NCI-H345 (cell line): ENCODE measurements around the gene CRIP1.

Source experiments
- DNase-seq: peaks from one replicate; lab custom pipeline; 2025; lab: John Stamatoyannopoulos, UW

Gene CRIP1

DNA sequence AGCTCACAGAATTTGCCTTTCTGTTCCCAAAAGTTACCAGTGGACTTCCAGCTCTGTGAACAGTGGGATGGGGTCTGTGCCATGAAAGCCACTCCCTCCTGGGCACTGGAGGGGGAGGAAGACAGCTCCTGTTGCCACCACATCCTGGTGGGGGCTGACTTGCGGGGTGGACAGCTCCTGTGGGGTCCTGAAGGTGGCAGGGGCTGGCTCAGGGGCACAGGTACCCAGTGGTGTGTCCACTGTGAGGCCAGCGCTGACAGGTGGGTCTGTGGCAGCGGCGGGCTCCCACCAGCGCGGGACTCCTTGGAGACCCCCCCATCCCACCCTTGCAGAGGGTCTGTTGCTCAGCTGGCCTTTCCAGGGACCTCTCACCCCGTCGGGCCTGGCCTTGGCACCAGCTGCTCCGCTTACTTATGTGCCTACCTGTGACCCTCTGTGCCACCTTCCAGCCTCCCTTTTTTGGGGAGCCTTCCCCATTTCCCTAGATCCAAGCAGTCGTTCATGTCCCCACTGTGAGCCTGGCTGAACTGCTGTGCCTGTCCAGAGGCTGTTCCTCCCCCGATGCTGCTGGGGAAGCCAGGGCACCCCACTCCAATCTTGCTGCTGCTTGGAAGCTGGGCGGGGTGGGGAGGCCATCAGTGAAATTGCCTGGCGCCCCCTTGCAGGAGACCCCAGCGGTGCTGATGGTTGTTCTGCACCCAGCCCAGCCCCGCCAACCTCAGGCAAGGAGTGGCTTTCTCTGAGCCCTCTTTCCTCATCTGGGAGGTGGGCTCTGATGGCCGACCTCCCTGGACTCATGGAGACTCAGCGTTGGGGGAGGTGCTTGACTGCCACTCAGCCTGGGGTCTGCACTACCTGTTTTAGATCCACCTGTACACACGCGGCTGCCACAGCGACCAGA is 6.5 kb downstream of the CRIP1 start:
- DNase-seq, result no peak

DNA sequence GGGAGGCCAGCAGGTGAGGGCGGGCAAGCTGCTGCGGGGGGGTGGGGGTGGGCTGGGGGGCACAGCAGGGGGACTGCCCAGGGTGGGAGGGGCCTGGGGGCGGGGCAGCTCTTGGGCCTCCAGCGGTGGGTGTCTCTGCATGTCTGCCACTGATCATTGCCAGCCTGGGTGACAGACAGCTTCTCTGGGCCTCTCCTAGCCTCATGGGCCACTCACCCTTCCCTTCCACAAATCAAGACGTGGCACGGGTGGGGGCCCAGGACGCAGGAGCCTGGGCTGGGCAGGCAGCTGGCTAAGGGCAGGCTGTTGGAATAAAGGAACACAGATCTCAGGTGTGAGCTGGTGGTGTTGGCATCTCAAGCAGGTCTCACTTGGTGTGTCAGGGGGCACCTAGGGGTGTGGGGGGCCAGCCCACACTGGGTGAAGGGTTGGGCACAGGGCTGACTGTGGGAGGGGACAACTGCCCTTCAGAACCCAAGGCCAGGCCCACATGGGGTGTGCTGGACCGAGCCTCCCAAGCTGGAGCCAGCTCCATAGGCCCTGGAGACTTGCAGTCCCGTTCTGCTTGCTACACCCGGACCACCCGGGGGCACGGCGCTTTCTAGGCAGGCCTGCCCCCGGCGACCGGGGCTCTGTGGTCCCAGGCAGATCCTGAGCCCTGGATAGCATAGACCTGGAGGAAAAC is 7.4 kb downstream of the CRIP1 start:
- no peak for DNase-seq

DNA sequence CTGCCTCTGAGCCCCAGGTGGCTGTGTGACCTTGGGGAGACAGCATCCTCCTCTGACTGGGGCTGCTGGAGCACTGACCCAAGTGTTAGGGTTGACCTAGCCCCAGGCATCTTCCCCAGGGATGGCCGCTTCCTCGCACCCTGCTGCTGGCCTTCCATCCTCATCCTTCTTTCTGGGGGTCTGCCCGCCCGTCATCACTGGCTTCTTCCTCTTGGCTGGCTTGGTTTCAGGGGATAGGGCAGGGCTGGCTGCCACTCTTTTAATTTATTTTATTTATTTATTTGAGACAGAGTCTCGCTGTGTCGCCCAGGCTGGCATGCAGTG is 7.9 kb downstream of the CRIP1 start:
- no peak for DNase-seq

DNA sequence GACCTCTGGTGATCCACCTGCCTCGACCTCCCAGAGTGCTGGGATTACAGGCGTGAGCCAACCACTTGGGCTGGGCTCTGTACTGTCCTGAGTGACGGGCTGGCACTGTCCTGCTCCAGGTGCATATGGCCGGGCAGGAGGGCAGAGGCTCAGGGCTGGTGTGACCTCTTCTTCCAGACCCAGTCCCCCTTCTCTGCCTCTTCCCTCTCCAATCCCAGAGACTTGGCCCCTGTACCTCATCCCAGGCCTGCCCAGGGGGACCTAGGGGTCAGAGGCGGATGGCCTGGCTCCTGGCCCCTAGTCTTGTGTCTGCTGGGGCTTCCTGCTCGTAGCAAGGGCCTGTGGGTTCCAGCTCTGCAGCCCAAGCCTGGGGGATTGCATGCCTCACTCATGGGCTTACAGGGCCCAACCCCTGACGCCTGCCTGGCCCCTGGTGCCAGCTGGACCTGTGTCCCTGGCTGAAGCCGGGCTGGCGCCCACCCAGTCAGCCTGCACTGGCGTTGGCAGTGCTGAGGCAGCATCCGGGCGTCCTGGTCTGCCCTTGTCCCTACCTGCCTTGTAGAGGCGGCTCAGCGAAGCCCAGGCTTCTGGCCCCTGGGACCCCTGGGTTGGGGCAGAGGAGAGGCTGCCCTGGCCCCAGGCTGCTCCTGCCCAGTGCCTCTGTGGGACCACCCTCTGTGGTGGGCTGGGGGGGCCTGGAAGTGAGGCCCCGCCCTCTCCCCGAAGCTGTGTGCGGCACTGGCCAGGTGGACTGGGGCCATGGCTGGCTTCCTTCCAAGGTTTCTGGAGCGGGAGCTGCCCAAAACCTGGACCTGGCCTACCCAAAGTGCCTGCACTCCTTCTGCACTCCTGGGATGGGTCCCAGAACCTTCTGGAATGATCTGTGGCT is 8.7 kb downstream of the CRIP1 start:
- DNase-seq, result no peak

DNA sequence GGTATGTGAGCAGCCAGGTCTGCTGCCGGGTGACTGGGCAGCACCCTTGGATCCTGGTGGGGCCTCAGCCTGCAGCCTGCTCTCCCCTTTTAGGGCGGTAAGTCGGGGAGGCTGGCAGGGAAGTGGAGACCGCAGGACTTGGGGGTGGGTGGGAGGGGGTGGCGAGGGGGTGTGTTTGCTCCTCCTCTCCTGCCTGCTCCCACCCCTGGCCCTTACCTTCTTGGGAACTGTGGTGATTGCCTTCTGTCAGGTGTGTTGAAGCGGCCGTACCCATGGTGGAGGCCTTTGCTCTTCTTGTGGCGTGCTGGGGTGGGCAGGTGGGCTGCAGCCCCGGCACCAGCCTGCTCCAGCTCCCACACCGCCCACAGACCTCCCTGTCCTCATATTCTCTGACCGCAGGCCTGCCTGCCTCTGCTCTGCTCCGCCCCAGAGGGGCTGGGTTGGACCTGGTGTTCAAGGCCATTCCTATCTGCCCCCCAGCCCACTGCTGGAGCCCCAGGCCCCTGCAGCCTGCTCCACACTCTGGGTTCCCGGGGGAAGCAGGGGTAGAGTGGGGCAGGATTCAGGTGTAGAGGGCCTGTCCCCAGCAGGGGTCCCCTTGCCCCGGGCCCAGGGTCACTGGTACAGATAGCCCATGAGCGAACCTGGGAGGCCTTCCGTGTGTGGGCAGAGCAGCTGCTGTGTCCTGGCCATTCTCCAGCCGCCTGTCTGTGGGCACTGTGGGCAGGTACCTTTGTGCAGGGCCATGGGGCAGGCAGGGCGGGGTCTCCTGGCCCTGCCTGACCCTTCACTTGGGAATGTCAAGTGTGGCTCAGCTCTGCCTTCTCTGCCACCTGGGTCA is 9.5 kb downstream of the CRIP1 start:
- no peak for DNase-seq

DNA sequence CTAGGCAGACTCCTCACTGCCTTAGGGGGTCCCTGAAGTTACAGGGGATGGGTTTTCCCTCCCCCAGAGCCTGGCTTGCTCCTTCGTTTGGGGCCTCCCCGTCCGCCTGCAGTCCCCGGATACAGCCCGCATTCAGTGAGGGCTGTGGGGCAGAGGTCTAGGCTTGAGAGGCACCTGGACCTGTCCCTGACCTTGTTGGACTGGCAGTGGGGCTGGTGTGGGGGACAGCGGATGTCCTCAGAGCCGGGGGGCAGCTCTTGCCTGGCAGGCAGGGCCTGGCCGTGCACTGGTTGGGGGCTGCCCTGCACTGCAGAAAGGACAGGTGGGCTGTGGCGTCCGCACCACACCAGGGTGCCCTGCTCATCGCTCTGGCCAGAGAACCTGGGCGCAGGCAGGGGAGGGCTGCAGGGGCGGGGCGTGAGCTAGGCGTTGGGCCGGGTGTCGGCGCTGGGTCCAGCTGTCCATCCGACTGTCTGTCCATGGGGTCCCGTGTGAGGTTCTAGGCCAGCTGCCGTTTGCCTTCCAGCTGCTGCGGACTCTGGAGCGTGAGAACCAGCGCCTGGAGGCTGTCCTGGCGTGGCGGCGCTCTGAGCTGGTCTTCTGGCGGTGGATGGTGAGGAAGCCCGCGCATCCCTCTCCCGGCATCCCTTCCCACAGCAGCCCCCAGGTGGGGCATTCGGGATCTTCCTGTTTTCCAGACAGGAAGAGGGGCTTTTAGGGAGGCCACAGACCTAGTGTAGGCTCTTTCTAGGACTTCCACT is 10.3 kb downstream of the CRIP1 start:
- no peak for DNase-seq

DNA sequence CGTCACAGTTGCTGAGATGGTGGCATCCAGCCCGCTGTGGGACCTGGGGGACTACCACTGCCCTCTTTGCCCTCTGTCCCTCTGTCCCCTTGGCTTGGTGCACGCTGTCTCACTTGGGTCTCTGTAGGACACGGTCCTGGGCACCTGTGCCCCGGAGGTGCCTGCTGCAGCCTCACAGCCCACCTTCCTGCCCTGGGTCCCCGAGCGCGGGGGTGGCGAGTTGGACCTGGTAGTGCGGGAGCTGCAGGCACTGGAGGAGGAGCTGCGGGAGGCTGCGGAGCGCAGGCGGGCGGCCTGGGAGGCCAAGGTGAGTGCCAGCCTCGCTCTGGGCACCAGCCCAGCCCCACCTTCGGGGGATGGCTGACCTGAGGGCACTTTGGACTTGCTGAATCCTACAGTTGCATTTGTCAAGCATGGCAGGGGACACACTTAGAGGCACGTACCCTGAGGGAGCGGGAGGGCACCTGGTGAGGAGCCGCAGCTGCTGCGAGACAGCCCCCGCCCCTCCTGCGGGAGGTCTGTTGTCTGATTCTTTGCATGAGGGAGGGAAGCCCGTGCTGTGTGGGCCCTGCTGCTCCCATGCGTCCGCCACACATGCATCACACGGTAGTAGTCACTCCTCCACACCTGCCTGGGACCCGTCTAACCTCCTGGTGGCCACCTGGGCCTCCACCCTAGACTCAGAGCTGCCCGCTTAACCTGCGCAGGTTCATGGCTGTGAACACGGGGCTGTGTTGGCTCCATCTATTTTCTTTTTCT is 11.2 kb downstream of the CRIP1 start:
- peak; percentile 88 for DNase-seq

DNA sequence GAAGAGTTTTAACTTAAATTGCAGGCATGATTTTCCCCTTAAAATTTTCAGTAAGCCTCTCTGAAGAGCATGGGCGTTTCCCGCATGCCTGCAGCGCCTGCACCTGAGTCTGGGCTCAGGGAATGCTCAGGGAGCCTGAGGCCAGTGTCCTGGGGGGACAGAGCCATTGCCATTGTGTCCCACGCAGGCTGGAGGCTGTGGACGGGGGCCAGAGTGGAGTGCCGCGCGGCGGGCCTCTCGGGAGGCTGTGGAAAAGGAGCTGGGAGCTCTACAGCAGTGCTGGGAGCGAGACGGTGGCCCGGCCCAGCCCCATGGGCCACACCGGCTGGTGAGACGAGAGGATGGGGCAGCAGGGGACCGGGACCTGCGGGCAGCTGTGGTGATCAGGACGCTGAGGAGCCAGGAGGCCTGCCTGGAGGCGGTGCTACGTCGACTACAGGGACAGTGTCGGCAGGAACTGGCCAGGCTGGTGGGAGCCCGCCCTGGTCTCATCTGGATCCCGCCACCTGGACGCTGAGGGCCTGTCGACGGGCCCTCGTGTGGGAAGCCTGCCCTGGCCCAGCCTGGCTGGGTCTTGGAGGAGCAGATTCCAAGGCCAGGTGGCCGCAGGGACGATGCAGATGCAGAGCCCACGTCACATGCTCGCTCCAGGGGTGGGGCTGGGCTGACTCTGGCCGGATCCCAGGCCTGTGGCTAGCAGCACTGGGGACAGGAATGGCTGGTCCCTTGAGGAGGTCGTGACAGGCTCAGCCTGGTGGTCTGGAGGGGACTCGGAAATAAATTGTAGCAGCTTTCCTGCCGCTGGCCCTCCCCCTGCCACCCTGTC is 12.0 kb downstream of the CRIP1 start:
- DNase-seq, result no peak

DNA sequence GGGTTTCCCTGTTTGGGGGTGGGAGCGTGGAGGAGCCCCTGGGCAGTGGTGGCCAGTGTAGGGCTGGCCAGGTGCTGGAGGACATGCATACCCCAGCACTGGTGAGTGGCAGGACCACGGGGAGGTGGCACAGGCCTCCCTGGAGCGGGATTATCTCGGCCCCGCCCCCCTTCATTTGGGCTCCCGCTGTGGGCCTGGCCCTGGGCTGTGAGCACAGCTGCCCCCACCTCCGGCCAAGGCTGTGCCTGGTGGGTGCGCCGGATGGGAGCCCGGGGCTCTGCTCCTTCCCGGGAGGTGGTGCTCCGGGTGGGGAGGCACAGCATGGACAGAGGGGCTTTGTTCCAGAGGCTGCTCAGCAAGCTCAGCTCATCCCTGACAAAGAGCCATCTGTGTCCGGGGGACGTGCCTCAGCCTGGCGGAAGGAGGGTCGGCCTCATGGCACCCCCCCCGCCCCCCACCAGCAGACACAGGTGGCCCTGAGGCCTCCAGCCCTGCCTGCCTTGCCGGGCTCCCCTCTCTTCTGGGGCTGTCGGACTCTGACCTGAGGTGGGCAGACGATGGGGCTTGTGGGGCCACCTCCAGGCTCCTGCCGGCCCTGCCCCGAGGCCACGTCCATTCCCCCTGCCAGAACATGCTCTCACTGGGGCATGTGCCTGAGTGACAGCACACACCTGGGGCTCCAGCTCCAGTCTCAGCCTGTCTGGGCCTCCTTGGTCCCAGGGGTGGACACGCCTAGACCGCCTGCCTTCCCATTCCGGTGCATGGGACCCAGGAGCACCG is 12.8 kb downstream of the CRIP1 start:
- no peak for DNase-seq

DNA sequence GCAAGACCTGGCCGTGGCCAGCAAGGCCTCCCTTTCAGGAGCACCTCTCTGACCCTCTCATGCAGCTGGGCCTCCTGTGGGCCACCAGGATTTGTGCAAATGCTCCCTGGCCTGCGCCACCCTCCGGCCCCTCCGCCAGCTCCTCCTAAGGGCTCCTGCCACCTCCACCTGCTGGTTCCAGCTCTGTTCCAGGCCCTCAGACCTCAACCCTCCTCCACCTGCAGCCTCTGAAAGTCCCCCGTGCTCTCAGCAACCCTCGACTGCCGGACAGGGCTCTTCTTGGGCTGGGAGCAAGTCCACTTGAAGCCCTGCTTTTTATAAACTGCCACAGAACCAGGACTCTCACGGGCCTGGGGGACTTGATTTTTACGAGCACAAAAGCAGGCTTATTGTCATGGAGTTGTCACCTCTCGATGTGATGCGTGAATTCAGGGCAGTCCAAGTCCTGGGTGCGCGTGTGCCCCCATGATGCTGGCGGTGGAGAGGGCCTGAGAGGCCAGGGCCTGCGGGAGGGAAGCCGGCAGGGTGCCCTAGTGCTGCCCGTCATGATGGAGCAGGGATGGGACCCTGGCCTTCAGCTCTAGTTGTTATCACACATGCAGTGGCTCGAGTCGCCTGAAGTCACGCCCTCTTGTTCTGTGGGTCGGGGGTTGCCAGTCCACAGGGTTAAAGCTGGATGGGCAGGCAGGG is 13.5 kb downstream of the CRIP1 start:
- DNase-seq, result no peak

DNA sequence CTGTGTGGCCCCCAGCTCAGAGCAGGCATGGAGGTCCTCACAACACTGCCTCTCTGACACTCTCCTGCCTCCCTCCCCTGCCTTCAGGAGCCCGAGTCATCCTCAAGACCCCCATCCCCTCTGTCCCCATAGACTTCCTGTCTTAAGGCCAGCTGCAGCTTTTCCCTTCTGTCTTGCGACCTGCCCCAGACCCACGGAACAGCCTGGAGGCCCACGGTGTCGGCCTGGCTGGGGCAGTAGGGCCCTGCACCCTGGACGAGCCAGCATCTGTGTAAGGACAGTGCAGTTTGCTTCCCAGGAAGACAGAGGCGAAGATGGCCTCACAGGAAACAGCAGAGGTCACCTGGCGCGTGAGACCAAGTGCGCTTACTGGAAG is 14.0 kb downstream of the CRIP1 start:
- no peak for DNase-seq

DNA sequence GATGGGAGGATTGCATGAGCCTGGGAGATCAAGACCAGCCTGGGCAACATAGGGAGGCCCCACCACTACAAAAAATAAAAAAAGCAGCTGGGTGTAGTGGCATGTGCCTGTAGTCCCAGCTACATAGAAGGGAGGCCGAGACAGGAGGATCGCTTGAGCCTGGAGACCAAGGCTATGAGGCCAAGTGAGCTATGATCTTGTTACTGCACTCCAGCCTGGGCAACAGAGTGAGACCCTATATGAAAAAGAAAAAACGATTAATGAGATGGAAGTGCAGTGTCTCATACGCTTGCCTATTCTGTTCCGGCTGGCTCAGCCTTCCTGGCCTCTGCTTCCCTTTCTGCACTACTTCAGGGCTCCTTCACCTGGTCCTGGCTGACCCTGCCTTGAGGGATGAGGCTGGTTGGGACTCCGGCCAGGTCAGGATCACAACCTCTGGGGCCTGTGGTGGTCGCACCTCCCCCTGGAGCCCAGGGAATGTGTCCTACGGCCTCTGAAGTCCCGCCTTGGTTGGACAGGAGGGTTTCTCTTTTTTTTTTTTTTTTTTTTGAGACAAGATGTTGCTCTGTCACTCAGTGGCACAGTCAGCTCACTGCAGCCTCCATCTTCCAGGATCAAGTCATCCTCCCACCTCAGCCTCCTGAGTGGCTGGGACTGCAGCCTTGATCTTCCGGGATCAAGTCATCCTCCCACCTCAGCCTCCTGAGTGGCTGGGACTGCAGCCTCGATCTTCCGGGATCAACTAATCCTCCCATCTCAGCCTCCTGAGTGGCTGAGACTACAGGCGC is 15.0 kb downstream of the CRIP1 start:
- DNase-seq, result no peak

DNA sequence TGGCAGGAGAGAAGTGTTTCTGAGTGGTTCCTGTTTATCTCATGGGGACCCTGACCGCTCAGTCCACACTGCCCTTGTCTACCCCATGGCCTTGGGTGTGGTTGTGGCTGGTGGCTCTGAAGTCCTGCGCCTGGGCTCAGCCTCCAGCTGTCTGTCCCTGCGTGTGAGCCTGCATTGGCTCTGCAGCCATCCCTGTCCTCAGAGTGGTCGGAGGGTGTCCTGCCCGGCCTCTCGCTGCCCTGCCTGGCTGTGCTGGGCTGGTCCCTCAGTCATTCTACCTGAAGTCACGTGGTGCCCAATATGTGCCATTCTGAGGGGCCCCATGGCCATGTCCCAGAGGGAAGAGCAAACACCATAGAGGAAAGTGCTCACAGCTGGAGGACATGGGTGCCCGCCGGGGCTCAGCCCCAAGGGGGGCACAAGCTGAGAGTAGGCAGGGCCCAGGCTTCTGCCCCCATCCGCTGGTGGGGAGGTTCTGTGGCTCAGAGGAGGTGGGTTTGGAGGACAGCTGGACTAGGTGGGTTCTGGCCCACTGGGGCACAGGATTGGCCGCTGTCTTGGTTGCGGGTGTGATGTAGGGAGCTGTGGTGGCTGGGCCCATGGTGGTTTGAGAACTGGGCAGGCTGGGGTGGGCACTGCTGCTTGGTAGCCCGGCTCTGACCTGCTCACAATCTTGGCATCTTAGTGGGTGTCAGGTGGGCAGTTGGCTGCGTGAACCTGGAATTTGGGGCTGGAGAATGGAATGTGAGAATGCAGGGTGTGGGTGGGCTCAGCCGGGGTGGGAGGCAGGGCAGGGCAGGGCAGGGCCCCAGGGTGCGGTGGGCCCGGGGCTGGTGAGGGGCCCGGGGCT is 16.0 kb downstream of the CRIP1 start:
- no peak for DNase-seq

DNA sequence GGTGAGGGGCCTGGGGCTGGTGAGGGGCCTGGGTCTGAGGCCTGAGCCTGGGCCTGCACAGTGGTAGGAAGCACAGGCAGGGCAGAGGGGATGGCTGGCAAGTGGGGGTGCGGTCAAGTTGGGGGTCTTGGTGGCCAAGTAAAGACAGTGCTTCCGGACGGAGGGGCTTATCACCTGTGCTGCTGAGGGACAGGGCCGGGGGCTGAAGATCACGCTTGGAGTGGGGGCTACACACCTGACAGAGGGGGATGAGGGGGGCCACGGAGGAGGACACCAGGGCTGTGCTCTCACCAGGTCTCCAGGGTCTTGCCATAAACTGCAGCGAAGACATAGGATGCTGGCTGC is 16.6 kb downstream of the CRIP1 start:
- no peak for DNase-seq

DNA sequence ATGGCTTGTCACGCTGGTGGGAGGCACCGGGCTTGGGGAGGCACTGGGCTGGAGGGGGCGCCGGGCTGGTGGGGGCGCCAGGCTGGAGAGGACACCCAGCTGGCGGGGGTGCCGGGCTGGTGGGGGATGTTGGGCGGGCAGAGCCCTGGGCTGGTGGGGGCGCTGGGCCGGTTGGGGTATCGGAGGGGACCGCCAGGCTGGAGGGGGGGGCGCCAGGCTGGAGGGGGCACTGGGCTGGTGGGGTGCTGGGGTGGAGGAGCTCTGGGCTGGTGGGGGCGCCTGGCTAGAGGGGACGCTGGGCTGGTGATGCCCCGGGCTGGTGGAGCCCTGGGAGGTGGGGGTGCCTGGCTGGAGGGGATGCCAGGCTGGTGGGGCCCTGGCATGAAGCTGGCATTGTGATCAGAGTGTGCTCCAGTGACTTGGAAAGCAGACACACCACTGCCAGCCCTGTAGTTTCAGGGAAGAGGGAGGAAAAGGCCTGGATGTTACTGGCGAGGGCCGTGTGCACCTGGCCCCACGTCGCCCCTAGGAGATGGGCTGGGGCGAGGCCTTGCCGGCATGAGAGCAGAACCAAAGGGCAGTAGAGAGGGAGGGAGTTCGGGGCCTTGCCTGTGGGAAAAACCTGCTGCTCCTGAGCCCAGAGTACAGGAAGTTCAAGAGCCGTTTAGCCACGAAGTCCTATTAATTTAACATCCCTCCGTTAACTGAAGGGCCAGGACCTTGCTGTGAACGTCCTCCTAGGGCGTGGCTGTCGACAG is 17.4 kb downstream of the CRIP1 start:
- no peak for DNase-seq

DNA sequence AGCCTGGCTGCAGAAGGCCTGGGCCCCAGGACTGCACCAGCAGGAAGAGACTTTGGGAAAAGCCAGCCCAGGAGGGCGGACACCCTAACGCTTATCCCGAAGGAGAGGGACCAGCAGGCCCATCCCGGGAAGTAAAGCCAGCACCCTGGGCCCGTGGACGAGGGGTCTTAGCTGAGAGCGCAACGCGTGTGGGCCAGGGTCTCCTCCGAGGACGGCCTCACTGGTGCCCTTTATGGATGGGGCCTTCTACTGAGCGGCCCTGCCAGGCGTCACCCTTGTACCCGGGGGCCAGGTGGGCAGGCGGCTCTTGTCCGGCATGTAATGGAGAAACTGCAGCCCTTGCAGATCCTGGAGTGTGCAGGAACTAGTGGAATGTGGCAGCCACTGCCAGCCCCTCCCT is 18.4 kb downstream of the CRIP1 start:
- no peak for DNase-seq
